Measurements from ENCODE around the gene WDFY3.

DNA sequence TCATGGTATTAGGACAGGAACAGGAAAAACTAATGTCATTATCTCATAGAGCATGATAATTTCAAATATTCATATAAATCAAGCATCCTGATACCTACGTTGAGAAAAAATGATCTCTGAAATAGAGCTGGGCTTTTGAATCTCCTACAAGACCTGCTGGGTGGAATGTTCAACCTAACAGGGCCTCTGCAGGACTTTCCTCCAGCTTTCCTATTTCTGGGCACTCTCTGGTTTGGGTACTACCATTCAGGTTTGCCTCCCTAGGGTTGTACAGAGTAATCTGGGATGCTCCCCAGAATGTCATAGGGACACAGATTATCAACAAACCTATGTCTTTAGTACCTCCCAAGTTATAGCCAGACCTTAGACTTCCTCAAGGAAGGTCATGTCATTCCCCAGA lies 274.7 kb downstream of the WDFY3 start:
- TF ChIP-seq, protein P1, sequence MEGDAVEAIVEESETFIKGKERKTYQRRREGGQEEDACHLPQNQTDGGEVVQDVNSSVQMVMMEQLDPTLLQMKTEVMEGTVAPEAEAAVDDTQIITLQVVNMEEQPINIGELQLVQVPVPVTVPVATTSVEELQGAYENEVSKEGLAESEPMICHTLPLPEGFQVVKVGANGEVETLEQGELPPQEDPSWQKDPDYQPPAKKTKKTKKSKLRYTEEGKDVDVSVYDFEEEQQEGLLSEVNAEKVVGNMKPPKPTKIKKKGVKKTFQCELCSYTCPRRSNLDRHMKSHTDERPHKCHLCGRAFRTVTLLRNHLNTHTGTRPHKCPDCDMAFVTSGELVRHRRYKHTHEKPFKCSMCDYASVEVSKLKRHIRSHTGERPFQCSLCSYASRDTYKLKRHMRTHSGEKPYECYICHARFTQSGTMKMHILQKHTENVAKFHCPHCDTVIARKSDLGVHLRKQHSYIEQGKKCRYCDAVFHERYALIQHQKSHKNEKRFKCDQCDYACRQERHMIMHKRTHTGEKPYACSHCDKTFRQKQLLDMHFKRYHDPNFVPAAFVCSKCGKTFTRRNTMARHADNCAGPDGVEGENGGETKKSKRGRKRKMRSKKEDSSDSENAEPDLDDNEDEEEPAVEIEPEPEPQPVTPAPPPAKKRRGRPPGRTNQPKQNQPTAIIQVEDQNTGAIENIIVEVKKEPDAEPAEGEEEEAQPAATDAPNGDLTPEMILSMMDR (IDR thresholded peaks at IDR 0.05) = no peak
- no peak for TF ChIP-seq POLR2A (IDR thresholded peaks at IDR 0.05)

Data from Peyer's patch (tissue), 4 donors.